H1 (cell line): ENCODE data around the gene CCDC86. TPM values are rescaled to one million over a fixed set of nuclear protein-coding genes. Genes with fewer than 3 reads are reported as not detected.

ENCODE experiments used
- CTCF ChIA-PET: fragments of 300-600 bp; sonication (Branson Sonifier 250); formaldehyde crosslinking; loops from one replicate; lab custom pipeline; 2021; ENCODE audit not compliant: partially characterized antibody; lab: Charles Lee
- POLR2A ChIA-PET: fragments of 300-600 bp; sonication (Branson Sonifier 250); formaldehyde crosslinking; loops from one replicate; lab custom pipeline; 2021; ENCODE audit warnings: inconsistent platforms; ENCODE audit not compliant: partially characterized antibody; lab: Charles Lee
- DNase-seq, 2 experiments: peaks; one replicate each; pipeline versions ENCODE4 v3.0.0 to v3.0.0-alpha.2; 2010 to 2022; ENCODE audit warnings: low spot score in 2 of 2, low read depth in 1 of 2, mixed read lengths in 1 of 2
- FAIRE-seq: peaks from 2 replicates; lab custom pipeline; 2011; peaks lifted over from hg19 to GRCh38; lab: Jason Lieb, UNC
- H2AFZ ChIP-seq: 2 replicates; pipeline ENCODE4 v1.8.1; 2012; ENCODE audit warnings: low read length, inconsistent platforms
- H2AK5ac ChIP-seq: 2 replicates; pipeline ENCODE4 v1.6.1; 2013; ENCODE audit warnings: low read depth, low read length
- H2BK120ac ChIP-seq: replicated peaks from 2 replicates; pipeline ENCODE3; 2013; ENCODE audit warnings: low read depth, low read length, inconsistent platforms
- H2BK12ac ChIP-seq: 2 replicates; pipeline ENCODE4 v1.6.1; 2013; ENCODE audit warnings: low read depth, low read length
- H2BK15ac ChIP-seq: 2 replicates; pipeline ENCODE4 v1.6.1; 2013; ENCODE audit warnings: low read length
- H2BK20ac ChIP-seq: 2 replicates; pipeline ENCODE4 v1.6.1; 2013; ENCODE audit warnings: low read length
- H2BK5ac ChIP-seq: 2 replicates; pipeline ENCODE4 v1.6.1; 2013; ENCODE audit warnings: low read depth, low read length
- H3K14ac ChIP-seq: 2 replicates; pipeline ENCODE4 v1.6.1; 2013; ENCODE audit warnings: inconsistent platforms; ENCODE audit not compliant: insufficient read length
- H3K18ac ChIP-seq: 2 replicates; pipeline ENCODE4 v1.6.1; 2013; ENCODE audit warnings: low read length; ENCODE audit errors: extremely low read depth
- H3K23ac ChIP-seq: 2 replicates; pipeline ENCODE4 v1.6.1; 2013; ENCODE audit warnings: inconsistent platforms; ENCODE audit not compliant: insufficient read length
- H3K23me2 ChIP-seq: 2 replicates; pipeline ENCODE4 v1.6.1; 2013; ENCODE audit warnings: low read depth, low read length
- H3K27ac ChIP-seq: 2 replicates; pipeline ENCODE4 v1.6.1; 2011; ENCODE audit warnings: low read depth, low read length, inconsistent platforms
- H3K27me3 ChIP-seq, 4 experiments: replicated peaks in 1 of 4; 1 replicate in 1 of 4; 2 replicates in 3 of 4; pipeline versions ENCODE4 v1.6.1 to v1.8.1; 2011 to 2013; ENCODE audit warnings: low read length in 3 of 4, mild to moderate bottlenecking in 3 of 4, inconsistent platforms in 2 of 4, mixed read lengths in 2 of 4, moderate library complexity in 1 of 4; ENCODE audit not compliant: control insufficient read depth in 3 of 4, insufficient read depth in 3 of 4; ENCODE audit errors: extremely low read depth in 1 of 4
- H3K36me3 ChIP-seq, 4 experiments: 2 replicates each; pipeline versions ENCODE4 v1.6.1 to v1.8.1; 2011 to 2013; ENCODE audit warnings: mild to moderate bottlenecking in 4 of 4, low read length in 3 of 4, moderate library complexity in 2 of 4, control low read depth in 1 of 4, inconsistent platforms in 1 of 4; ENCODE audit not compliant: insufficient read depth in 4 of 4, control insufficient read depth in 2 of 4
- H3K4ac ChIP-seq: replicated peaks from 2 replicates; pipeline ENCODE3; 2013; ENCODE audit warnings: low read length, low read depth, mixed read lengths, inconsistent platforms; ENCODE audit not compliant: insufficient read length
- H3K4me1 ChIP-seq, 4 experiments: replicated peaks in 1 of 4; 1 replicate in 1 of 4; 2 replicates in 3 of 4; pipeline versions ENCODE4 v1.6.1 to v1.8.1; 2011 to 2013; ENCODE audit warnings: low read length in 3 of 4, inconsistent platforms in 2 of 4, mixed read lengths in 1 of 4; ENCODE audit not compliant: insufficient read depth in 4 of 4, control insufficient read depth in 3 of 4
- H3K4me2 ChIP-seq, 2 experiments: 2 replicates each; pipeline versions ENCODE4 v1.6.1 to v1.8.1; 2011 to 2013; ENCODE audit warnings: low read depth in 2 of 2, low read length in 2 of 2, control low read depth in 1 of 2, inconsistent platforms in 1 of 2, mild to moderate bottlenecking in 1 of 2; ENCODE audit not compliant: insufficient read depth in 1 of 2
- H3K4me3 ChIP-seq, 4 experiments: fragments of 200-600, 300-600 bp in 1 of 4; sonication (generic), shearing (Covaris generic), sonication (Bioruptor Twin) in 1 of 4; 2 replicates each; pipeline versions ENCODE4 v1.5.1 to v1.8.1; 2011 to 2016; ENCODE audit warnings: low read length in 4 of 4, low read depth in 3 of 4, control low read depth in 2 of 4, inconsistent platforms in 2 of 4, mild to moderate bottlenecking in 2 of 4, mixed read lengths in 1 of 4, moderate library complexity in 1 of 4; ENCODE audit not compliant: insufficient read depth in 2 of 4; ENCODE audit errors: extremely low read depth in 1 of 4
- H3K56ac ChIP-seq: replicated peaks from 2 replicates; pipeline ENCODE3; 2013; ENCODE audit warnings: low read depth, mild to moderate bottlenecking, mixed read lengths, low read length, inconsistent platforms; ENCODE audit not compliant: insufficient read length
- H3K79me1 ChIP-seq: 2 replicates; pipeline ENCODE4 v1.6.1; 2013; ENCODE audit warnings: low read depth, low read length, control low read depth
- H3K79me2 ChIP-seq, 2 experiments: 2 replicates each; pipeline versions ENCODE4 v1.6.1 to v1.8.1; 2012 to 2013; ENCODE audit warnings: low read length in 2 of 2, mild to moderate bottlenecking in 2 of 2, inconsistent platforms in 1 of 2; ENCODE audit not compliant: insufficient read depth in 2 of 2, control insufficient read depth in 1 of 2
- H3K9ac ChIP-seq, 4 experiments: replicated peaks in 1 of 4; 1 replicate in 1 of 4; 2 replicates in 3 of 4; pipeline versions ENCODE4 v1.6.1 to v1.8.1; 2011 to 2013; ENCODE audit warnings: low read depth in 3 of 4, low read length in 3 of 4, control low read depth in 2 of 4, mild to moderate bottlenecking in 2 of 4, moderate library complexity in 2 of 4, inconsistent platforms in 1 of 4; ENCODE audit errors: extremely low read depth in 1 of 4
- H3K9me3 ChIP-seq, 2 experiments: 2 replicates each; pipeline versions ENCODE4 v1.6.1 to v1.8.1; 2012 to 2013; ENCODE audit warnings: mild to moderate bottlenecking in 2 of 2, moderate library complexity in 2 of 2, control low read depth in 1 of 2, inconsistent platforms in 1 of 2, low read depth in 1 of 2, low read length in 1 of 2, mixed read lengths in 1 of 2; ENCODE audit not compliant: insufficient read depth in 2 of 2
- H4K20me1 ChIP-seq, 2 experiments: replicated peaks in 1 of 2; 2 replicates each; pipeline versions ENCODE3 to v1.8.1; 2011 to 2013; ENCODE audit warnings: inconsistent platforms in 2 of 2, low read length in 2 of 2, mild to moderate bottlenecking in 1 of 2; ENCODE audit not compliant: insufficient read depth in 2 of 2, control insufficient read depth in 1 of 2
- H4K5ac ChIP-seq: 2 replicates; pipeline ENCODE4 v1.6.1; 2013; ENCODE audit warnings: low read length, low read depth, mixed read lengths, inconsistent platforms; ENCODE audit not compliant: insufficient read length
- H4K8ac ChIP-seq: 2 replicates; pipeline ENCODE4 v1.8.0; 2013; ENCODE audit warnings: mild to moderate bottlenecking, moderate library complexity, low read length, inconsistent platforms; ENCODE audit not compliant: insufficient read depth; ENCODE audit errors: extremely low read depth
- H4K91ac ChIP-seq: replicated peaks from 2 replicates; pipeline ENCODE3; 2013; ENCODE audit warnings: low read length, mixed read lengths, inconsistent platforms; ENCODE audit not compliant: insufficient read length
- ASH2L ChIP-seq: fragments of 200-600, 300-600 bp; sonication (generic); IDR thresholded peaks from one replicate; pipeline ENCODE4 v1.7.1; 2017; ENCODE audit warnings: low read length
- BACH1 ChIP-seq: IDR thresholded peaks from 2 replicates; pipeline ENCODE4 v1.6.1; 2012; ENCODE audit warnings: low read length, improper control_type of control experiment
- SIX5 ChIP-seq: IDR thresholded peaks from 2 replicates; pipeline ENCODE4 v1.6.1; 2011; ENCODE audit warnings: mild to moderate bottlenecking, low read depth, low read length
- SUZ12 ChIP-seq: fragments of 200-600 bp; sonication (generic); IDR thresholded peaks from 2 replicates; pipeline ENCODE4 v1.6.1; 2012; ENCODE audit warnings: mild to moderate bottlenecking, inconsistent platforms, low read length, moderate library complexity, mixed read lengths
- ZNF274 ChIP-seq: IDR thresholded peaks from 2 replicates; pipeline ENCODE4 v1.7.0; 2012; ENCODE audit warnings: low read length, borderline replicate concordance; ENCODE audit errors: extremely low read depth
- WGBS, 2 experiments: shearing (Covaris generic) in 1 of 2; methylation state at CpG; one replicate each; pipeline versions ENCODE4 v1.1.6 to v1.1.7; 2013 to 2015; ENCODE audit warnings: low lambda C conversion rate in 2 of 2, mixed read lengths in 2 of 2, inconsistent platforms in 1 of 2, low coverage in 1 of 2, missing lambda C conversion rate in 1 of 2; ENCODE audit not compliant: insufficient replicate concordance in 2 of 2, insufficient coverage in 1 of 2, insufficient read length in 1 of 2; ENCODE audit errors: extremely low coverage in 1 of 2, missing lambda C conversion rate in 1 of 2; 5-methylcytosine and 5-hydroxymethylcytosine counted together
- polyA plus RNA-seq, 7 experiments: library from polyadenylated mRNA; depleted of rRNA in 3 of 7; stranded (reverse) in 5 of 7; unstranded in 2 of 7; fragments of >200 nt in 5 of 7; fragments of 200-250 nt in 2 of 7; gene quantifications; 1 replicate in 5 of 7; 2 replicates in 1 of 7; 4 replicates in 1 of 7; pipeline versions ENCODE4 v1.2.1 to v1.2.3, GENCODE V29; 2011 to 2013; ENCODE audit warnings: missing spikeins in 2 of 7, mixed read lengths in 2 of 7
- total RNA-seq: library from RNA; stranded (reverse); fragmentation: NEBNext Ultra II Directional; extraction: Animal tissue kit (Norgen Biotek cat#: 25700); gene quantifications from 2 replicates; pipeline ENCODE4 v1.2.1, GENCODE V29; 2021

The CCDC86 gene
- total and polyA plus RNA-seq, 2 of the 8 experiments (the other 6 are each of a cell fraction or from before 2014, with no cell fraction given), result 37.7 to 76.4 TPM

DNA sequence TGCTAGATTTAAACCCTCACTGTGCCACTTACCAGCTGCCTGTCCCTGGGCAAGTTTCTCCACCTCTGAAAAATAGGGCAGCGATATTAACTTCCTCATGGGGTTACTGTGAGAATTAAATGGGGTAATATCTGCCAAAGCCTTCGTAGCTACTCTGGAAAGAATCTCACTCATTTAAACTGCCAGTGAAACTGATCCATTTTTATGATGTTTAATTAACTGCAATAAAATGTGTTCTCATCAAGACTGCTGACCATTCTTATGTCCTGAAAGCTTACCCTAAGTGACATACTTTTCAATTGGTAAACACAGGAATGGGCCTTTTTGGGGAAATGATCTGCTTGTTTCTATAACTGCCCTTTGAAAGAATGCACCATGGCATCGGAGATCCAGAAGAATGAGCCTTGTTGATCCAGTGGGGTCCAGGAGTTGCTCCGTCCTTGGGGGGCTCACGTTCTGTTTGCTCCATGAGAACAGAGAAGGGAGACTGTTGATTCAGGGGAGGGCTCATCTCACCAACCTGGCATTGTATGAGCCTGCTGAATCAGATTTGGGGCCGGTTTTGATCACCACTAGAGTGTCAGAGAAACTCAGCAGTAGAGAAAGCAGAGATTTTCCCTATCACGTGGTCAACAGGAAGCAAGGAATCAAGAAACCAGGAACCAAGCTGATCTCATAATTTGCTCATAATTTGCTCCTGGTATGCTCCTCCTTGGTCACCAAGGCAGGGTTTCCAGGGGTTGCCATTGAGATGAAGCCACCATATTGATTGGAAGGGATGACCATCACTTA lies 7.0 kb upstream of the CCDC86 start:
- H2BK120ac ChIP-seq, result no peak overlapping the region
- no peak overlapping the region for H2BK12ac ChIP-seq
- H3K23ac ChIP-seq, result no peak overlapping the region
- H3K4me3 ChIP-seq, result no peak overlapping the region
- H3K79me2 ChIP-seq, result no peaks in the 10 kb centered on the region
- no peak overlapping the region for H2BK15ac ChIP-seq
- TF ChIP-seq ZNF274, result no peak
- no peak for TF ChIP-seq SUZ12
- no peak for TF ChIP-seq SIX5
- no peak for TF ChIP-seq BACH1
- TF ChIP-seq ASH2L, result no peak
- no peak overlapping the region for H4K5ac ChIP-seq
- H3K4me1 ChIP-seq, result no peaks in the 10 kb centered on the region; a peak in 2 of 7 replicates
- POLR2A ChIA-PET, result no interaction called here
- CTCF ChIA-PET, result interaction anchor here (0.7 to 18.0 kb wide), 5 partner anchors 32 to 95 kb away, joined by 3 to 522 read pairs (median 3); partner anchors contain the start of genes PRPF19 and ZP1
- H3K56ac ChIP-seq, result no peak overlapping the region
- H3K27ac ChIP-seq, result no peak overlapping the region
- H2AFZ ChIP-seq, result no peak overlapping the region
- WGBS, 2 experiments, result 72% methylated on average over 7 of the region's 7 CpGs; no CpG with 5 or more reads in 1 of the 2 experiments
- no peak overlapping the region for H4K8ac ChIP-seq
- FAIRE-seq (no peak), DNase-seq (no peak)
- no peak overlapping the region for H2BK20ac ChIP-seq
- H3K4me2 ChIP-seq, result no peak overlapping the region
- no peaks in the 10 kb centered on the region; a peak in 1 of 7 replicates for H3K27me3 ChIP-seq
- no peak overlapping the region for H3K9ac ChIP-seq
- H4K20me1 ChIP-seq, result no peaks in the 10 kb centered on the region
- H3K36me3 ChIP-seq, result no peaks in the 10 kb centered on the region
- no peak overlapping the region for H3K18ac ChIP-seq
- H2BK5ac ChIP-seq, result no peak overlapping the region
- no peak overlapping the region for H3K4ac ChIP-seq
- H3K79me1 ChIP-seq, result no peaks in the 10 kb centered on the region
- H3K23me2 ChIP-seq, result no peaks in the 10 kb centered on the region
- H4K91ac ChIP-seq, result no peak overlapping the region
- no peaks in the 10 kb centered on the region for H3K9me3 ChIP-seq
- no peak overlapping the region for H3K14ac ChIP-seq
- H2AK5ac ChIP-seq, result no peak overlapping the region
